Omental fat pad (tissue), 4 donors: ENCODE data around the gene CAPN10. TPM values are rescaled to one million over a fixed set of nuclear protein-coding genes. Genes with fewer than 3 reads are reported as not detected.
"Not testable (repeated sequence)": the region's sequence is repeated elsewhere in the genome, so short reads cannot be mapped to it uniquely, and the experiment has no call there.

Experiments used
- ATAC-seq: fragments of 150-250 bp; one replicate; pipeline ENCODE4 v1.9.1; 2016; ENCODE audit warnings: mild to moderate bottlenecking, moderate library complexity; ENCODE audit not compliant: low FRiP score
- DNase-seq: peaks from one replicate; pipeline ENCODE4 v3.0.0-alpha.2; 2019; ENCODE audit warnings: low spot score
- CTCF ChIP-seq, 3 donors: fragments of 450-650 bp; IDR thresholded peaks; one replicate each; pipeline ENCODE4 v1.5.1; 2016 to 2017; ENCODE audit warnings: antibody characterized with exemption in 3 of 3, mild to moderate bottlenecking in 3 of 3, moderate library complexity in 2 of 3
- total RNA-seq, 4 donors: library from RNA; depleted of rRNA; stranded (reverse); fragments of >200 nt; gene quantifications; one replicate each; pipeline ENCODE4 v1.1.0, GENCODE V29; 2016

The CAPN10 gene
- total RNA-seq, result 10 to 100 TPM; 11.6 to 22.6 (median 17.7) TPM

DNA sequence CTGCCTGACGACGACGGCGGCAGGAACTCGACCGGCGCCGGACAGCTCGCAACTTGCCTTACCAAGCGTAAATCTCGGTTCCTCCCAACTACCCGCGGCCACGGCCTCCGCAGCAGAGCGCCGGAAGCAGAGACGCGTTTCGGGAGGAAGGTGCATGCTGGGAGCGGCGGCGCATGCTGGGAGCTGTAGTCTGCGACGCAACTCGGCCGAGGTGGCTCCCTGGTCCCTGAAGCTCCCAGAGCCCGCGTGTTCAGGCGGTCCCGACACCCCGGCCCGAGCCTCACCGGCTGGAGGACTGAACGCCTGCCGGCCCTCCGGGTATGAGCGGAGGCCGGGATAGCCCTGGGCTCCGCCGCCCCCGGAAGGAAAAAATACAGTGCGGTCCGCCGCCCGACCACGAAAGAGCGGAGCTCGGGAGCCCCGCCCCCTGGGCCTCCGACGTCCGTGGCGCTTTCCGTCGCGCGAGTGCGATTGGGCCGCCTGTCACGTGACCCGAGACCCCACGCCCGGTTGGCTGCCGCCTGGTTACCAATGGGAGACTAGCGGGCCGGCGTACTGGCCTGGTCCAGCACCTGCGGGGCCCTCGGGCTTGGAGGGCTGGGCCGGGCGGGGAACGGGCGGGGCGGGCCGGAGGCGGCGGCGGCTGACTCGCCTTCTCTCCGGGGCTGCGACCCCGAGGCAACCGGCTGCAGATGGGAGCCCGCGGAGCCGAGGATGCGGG lies at the start of gene CAPN10:
Gene CAPN10, plus strand, starts transcription at position 537 of the 721 bp plus-strand sequence. Its CDS starts 178 bp downstream, at position 715.
- no peak for TF ChIP-seq CTCF (IDR thresholded peaks at IDR 0.05)
- peak; percentile 91 for DNase-seq
- peak; percentile 93 for ATAC-seq

DNA sequence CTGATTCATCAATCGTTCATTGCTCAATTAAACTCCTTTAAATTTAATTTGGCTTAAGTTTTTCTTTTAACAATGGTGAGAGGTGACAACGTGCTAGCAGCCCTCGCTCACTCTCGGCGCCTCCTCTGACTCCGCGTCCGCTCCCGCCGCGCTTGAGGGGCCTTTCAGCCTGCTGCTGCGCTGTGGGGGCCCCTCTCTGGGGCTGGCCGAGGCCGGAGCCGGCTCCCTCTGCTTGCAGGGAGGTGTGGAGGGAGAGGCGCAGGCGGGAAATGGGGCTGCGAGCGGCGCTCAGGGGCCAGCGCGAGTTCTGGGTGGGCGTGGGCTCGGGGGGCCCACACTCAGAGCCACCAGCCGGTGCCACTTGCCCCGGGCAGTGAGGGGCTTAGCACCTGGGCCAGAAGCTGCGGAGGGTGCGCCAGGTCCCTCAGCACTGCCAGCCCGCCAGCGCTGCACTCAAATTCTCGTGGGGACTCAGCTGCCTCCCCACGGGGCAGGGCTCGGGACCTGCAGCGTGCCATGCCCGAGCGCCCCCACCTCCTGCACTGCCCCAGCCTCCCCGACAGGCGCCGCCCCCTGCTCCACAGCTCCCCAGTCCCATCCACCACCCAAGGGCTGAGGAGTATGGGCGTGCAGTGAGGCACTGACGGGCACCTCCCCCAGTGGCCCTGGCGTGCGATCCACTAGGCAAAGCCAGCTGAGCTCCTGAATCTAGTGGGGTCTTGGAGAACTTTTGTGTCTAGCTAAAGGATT lies 48.3 kb upstream of the CAPN10 start:
- no peak for DNase-seq
- no peak for TF ChIP-seq CTCF (IDR thresholded peaks at IDR 0.05)
- ATAC-seq, result no peak

- not testable (repeated sequence) for ATAC-seq, DNase-seq
Observed at GRCh38 chr2:240539101-240539500, 47.4 kb upstream of the CAPN10 start.

DNA sequence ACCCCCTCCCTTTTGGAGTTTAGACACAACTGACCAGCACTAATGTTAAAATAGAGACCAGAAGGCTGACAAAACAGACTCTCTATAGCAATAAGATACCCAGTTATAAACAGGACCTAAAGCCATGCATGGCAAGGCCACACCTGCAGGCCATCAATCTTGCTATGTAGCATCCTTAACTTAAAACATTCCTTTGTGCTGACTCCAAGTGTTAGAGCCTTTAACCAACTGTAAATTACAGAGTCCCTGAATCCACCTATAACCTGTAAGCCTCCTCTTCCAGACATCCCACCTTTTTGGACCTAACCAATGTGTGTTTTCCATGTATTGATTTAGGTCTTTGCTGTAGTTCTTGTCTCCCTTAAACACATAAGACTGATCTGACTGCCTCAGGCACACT lies 46.6 kb upstream of the CAPN10 start:
- ATAC-seq (no peak), DNase-seq (no peak)
- TF ChIP-seq CTCF (IDR thresholded peaks at IDR 0.05), result no peak

DNA sequence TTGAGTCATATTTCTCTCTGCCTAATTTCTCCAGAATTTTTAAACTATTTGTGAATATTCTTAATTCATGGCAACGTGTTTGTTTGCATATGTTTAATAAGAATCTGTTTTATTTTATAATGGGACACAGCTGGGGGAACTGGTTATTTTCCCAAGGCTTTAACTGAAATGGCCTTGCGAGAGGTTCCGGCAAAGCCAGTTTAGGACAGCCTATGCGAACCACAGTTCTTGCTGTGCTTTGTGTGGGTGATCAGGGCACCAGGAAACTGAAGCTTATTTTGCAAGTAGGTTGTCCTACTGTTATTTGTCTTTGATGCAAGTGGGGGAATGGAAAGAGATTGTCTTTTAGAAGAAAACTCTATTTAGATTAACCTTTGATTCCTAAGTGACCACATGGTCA lies 35.2 kb upstream of the CAPN10 start:
- no peak for DNase-seq
- ATAC-seq, result no peak
- TF ChIP-seq CTCF (IDR thresholded peaks at IDR 0.05), result no peak

DNA sequence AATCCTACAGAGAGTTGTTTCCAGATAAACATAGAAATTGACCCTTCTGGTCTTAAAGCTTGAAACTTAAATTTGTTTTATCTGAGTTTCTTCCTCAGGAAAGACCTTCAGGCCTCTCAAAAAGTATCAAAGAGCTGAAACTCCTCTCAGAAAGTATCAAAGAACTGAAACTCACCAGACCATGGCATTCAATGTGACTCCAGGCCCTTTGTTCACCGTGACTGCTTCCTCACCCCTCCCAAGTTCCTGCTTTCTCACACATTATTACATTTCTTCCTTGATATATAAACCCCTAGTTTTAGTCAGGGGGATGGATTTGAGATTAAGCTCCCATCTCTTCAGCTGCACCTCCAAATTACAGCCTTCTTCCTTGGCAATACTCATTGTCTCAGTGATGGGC lies 34.7 kb upstream of the CAPN10 start:
- ATAC-seq, result no peak
- TF ChIP-seq CTCF (IDR thresholded peaks at IDR 0.05), result no peak
- DNase-seq, result no peak

- no peak for DNase-seq
- no peak for TF ChIP-seq CTCF (IDR thresholded peaks at IDR 0.05)
- no peak for ATAC-seq
Observed at GRCh38 chr2:240553956-240554480, 32.5 kb upstream of the CAPN10 start.
